Activated gamma-delta T cell treated with anti-CD3 and anti-CD28 coated beads, Interleukin-2, amount 50 U/mL, for 16 hours (primary cell): ENCODE data around the gene ERC1.
"Not testable (repeated sequence)": the region's sequence is repeated elsewhere in the genome, so short reads cannot be mapped to it uniquely, and the experiment has no call there.

ENCODE experiments used
- DNase-seq: peaks from one replicate; pipeline ENCODE4 v3.0.0-alpha.2; 2020; ENCODE audit warnings: low read depth

ERC1 gene

GRCh38 chr12:1130164-1130563, 139.1 kb downstream of the ERC1 start:
- no peak for DNase-seq

- DNase-seq = no peak
Measured at GRCh38 chr12:1130571-1130970, 139.5 kb downstream of the ERC1 start.

DNA sequence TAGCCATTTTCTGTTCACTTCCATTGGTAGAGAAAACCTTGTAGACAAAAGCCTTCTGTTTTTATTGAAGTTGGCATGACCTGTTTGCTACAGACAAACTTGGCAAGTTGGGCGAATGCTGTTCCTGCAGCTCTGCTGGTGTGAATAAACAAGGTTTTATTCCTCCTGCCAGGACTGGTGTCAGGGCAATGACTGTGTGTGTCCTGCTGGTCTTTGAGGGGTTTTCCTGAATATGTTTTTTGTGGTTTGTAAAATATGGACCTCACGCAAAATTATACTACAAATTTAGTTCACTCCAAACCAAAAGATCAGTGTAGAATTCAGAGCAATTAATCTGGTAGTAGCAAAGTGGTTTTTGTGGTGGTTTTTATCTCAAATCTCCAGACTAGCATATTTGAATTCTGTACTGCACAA, 140.8 kb downstream of the ERC1 start:
- DNase-seq = no peak

DNA sequence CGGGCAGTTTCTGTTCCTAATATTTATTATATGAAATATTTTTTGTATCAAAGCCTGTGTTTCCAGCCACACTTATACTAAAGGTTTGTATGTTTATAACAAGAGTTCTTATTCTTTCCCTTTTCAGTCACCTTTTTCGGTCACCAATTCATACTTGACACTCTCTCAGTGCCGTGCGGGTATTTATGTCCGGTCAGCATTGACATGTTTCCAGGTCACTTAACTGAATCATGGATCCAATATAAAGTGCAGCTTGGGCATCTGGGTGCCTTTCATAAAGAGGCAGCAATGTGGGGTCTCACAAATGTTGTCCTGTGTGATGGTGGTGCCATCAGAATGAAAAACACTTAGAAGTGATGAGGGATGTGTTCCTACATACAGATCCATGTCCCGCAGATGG, 141.3 kb downstream of the ERC1 start:
- DNase-seq = no peak

GRCh38 chr12:1138691-1139090, 147.7 kb downstream of the ERC1 start:
- DNase-seq = no peak

GRCh38 chr12:1146758-1147157, 155.7 kb downstream of the ERC1 start:
- not testable (repeated sequence) for DNase-seq

DNA sequence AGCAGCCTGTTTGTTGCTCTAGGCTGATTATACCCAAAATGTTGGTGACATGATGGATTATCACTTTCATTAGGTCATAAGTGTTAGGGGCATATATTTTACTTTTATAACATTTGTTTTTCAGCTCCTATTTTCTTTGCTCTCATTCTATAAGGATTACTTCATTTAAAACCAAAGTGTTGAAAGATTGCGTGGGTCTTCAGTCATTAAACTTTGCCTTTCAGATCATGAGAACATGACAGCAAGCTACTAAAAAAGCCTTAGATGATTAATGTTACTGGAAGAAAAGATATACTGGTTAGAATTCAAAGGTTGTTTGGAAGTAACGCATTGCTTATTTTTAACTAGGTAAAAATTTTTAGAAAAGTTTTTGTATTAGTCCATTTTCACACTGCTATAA, 156.8 kb downstream of the ERC1 start:
- DNase-seq = no peak

DNA sequence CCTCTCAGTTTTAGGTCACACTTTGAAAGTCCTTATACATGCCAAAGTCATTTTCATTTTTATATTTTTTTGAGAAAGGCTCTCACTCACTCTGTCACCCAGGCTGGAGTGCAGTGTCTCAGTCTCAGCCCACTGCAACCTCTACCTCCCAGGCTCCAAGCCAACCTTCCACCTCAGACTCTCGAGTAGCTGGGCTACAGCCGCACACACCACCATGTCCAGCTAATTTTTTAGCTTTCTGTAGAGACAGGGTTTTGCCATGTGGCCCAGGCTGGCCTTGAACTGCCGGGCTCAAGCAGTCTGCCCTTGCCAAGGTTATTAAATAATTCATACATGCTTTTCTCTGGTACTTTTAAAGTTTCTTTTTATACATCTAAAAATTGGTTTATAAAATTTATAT, 166.0 kb downstream of the ERC1 start:
- DNase-seq = no peak

- DNase-seq = no peak
Measured at GRCh38 chr12:1161197-1161596, 170.2 kb downstream of the ERC1 start.

DNA sequence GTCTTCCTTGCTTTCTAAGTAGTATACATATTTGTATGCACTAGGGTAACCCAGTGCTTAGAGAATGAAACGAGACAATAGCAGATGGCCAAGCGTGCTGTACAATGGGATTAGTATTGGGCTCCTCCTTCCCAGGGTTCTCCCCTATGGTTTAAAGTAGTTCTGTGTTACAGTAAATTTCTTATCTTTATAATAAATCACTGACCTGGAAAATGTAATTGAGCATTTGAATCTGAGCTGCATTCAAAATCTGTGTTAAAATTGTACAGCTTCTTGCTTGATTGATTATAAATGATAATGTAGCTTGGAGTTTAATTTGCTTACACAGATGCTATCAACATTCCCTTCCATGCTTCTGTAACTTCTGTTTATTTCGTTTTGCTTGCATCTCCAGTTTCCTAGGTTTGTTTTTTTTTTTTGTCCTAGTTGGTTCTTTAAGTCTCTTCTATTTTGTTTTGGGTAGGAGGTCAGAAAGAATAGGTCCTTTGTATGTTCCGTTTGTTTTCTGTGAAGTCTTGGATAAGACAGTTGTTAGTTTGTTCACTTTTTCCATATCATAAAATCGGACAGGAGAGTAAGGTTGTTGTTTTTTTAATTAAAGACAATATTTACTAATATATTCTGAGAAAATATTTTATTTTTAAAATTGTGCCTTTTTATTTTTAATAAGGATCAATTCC, 171.2 kb downstream of the ERC1 start:
- DNase-seq = no peak

DNA sequence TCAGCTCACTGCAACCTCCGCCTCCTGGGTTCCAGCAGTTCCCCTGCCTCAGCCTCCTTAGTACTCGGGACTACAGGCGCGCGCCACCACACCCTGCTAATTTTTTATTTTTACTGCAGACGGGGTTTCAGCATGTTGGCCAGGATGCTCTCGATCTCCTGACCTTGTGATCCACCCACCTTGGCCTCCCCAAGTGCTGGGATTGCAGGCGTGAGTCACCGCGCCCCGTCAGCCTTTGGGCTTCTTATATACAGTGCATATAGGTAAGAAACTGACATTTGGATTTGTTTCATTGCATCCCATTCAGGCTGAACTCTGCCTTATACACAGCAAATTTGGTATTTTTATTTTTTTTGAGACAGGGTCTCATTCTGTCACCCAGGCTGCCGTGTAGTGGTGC, 176.8 kb downstream of the ERC1 start:
- no peak for DNase-seq

- DNase-seq = no peak
Measured at GRCh38 chr12:1170411-1170810, 179.4 kb downstream of the ERC1 start.

DNA sequence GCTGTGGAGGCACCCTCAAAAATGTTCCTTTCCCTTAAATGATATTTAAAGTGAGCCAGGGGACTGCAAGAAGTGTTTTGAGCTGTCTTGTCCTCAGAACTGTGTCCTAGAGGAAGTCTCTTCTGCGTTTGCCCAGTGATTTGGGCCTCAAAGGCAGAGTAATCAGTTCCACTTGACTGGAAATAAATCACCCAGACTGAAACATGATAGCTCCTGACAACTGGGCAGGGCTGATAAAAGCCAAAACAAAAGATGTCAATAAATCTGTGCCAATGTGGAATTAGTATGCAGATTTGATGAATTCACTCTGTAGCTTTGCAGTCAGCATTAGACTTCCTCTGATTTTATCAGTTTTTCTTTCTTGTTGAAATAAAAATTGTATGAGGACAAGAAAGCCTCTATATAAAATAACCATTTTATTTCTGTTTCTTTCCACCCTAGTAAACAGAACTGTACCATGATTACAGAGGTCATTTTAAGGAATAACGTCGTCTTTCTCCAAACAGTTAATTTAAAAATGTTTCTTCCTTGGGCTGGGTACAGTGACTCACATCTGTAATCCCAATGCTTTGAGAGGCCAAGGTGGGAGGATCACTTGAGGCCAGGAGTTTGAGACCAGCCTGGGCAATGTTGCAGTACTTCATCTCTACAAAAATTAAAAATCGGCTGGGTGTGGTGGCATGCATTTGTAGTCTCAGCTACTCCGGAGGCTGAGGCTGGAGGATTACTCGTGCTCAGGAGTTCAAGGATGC, 180.8 kb downstream of the ERC1 start:
- DNase-seq = no peak

DNA sequence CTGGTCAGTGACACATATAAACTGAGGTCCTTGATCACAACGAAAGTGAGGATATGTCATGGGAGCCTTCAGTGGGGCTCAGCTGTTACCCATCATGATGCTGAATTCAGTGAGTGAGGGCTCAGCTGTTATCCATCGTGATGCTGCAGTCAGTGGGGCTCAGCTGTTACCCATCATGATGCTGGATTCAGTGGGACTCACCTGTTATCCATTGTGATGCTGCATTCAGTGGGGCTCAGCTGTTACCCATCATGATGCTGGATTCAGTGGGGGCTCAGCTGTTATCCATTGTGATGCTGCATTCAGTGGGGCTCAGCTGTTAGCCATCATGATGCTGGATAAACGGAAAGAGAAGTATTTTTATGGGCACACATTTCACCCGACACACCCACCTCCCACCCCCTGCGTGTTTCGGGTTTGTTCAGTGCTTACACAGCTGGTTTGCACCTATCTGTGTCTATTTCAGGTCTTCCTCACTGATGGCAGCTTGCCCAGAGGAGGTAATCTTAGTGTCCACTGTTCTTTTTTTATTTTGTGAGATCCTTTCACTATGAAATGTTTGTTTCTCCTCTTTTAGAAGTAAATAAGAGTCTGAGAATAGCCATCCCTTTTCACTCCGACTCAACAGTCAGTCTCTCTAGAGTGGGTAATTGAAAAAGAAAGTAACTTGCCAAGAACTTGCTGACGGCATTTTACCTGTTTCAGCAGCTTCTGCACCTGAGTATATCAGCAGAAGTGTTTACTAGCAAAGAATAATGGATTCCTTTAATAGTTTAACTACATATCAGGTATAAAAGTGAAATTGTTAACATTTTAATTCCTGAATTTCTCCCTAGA, 183.0 kb downstream of the ERC1 start:
- DNase-seq = no peak

GRCh38 chr12:1174659-1175058, 183.6 kb downstream of the ERC1 start:
- no peak for DNase-seq

- no peak for DNase-seq
Measured at GRCh38 chr12:1176191-1176590, 185.2 kb downstream of the ERC1 start.

DNA sequence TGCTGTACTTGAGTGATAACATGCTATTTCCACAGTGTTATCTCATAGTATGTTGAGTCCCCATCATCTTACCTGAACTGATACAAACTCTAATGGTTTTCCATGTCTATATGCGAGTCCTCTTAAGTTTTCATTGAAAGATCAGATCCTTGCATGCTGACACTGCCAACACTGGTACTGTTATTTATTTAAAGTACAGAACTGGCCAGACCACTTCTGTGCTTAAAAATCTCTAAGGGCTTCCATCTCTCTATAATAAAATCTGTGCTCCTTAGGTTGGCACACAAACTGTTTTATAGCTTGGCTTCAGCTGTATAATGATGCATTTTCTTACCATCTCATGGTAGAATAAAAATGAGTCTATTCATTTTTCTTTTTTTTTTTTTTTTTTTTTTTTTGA, 188.1 kb downstream of the ERC1 start:
- no peak for DNase-seq

- no peak for DNase-seq
Measured at GRCh38 chr12:1182069-1182468, 191.0 kb downstream of the ERC1 start.

DNA sequence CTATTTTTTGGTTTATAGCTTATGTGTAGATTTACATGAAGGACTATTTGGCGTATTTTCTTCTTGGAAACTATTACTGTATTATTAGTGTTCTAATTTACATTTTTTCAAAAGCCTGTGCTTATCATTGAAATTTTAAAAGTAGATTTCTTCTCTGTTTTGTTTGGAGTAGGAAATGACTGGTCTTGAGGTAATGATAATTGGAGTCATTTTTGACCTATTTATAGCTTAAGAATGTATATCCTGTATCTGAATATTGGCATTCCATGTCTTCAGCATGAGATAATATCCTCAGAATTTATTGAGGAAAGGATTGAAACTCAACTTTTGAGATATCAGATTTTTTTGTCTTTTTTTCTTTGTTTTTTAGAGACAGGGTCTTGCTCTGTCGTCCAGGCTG, 193.4 kb downstream of the ERC1 start:
- no peak for DNase-seq

GRCh38 chr12:1185460-1186182, 194.6 kb downstream of the ERC1 start:
- DNase-seq = no peak

GRCh38 chr12:1186298-1186697, 195.3 kb downstream of the ERC1 start:
- no peak for DNase-seq

GRCh38 chr12:1188016-1188415, 197.0 kb downstream of the ERC1 start:
- DNase-seq = no peak
